HEK293 (cell line): ENCODE data around the gene OR13J1.
A peak's percentile ranks its signal among the peaks of the same experiment; 100 is the strongest.

Experiments
- BCL11A ChIP-seq: fragments of 450-650 bp; formaldehyde crosslinking; IDR thresholded peaks from 2 replicates; pipeline ENCODE4 v1.5.1; 2016; ENCODE audit warnings: low read depth, missing biosample characterization, missing genetic modification characterization
- GLIS1 ChIP-seq: fragments of 450-650 bp; formaldehyde crosslinking; IDR thresholded peaks from 2 replicates; pipeline ENCODE4 v1.5.1; 2016; ENCODE audit warnings: missing biosample characterization, missing genetic modification characterization
- GLIS2 ChIP-seq: fragments of 450-650 bp; formaldehyde crosslinking; IDR thresholded peaks from 2 replicates; pipeline ENCODE4 v1.5.1; 2016; ENCODE audit warnings: missing biosample characterization, missing genetic modification characterization
- PRDM1 ChIP-seq: fragments of 450-650 bp; formaldehyde crosslinking; IDR thresholded peaks from 2 replicates; pipeline ENCODE4; 2016; ENCODE audit warnings: missing biosample characterization, missing genetic modification characterization
- SCRT1 ChIP-seq: fragments of 450-650 bp; formaldehyde crosslinking; IDR thresholded peaks from 2 replicates; pipeline ENCODE4 v1.5.1; 2016; ENCODE audit warnings: missing biosample characterization, missing genetic modification characterization, borderline replicate concordance
- SP7 ChIP-seq: fragments of 450-650 bp; formaldehyde crosslinking; IDR thresholded peaks from 2 replicates; pipeline ENCODE4 v1.5.1; 2016; ENCODE audit warnings: missing biosample characterization, missing genetic modification characterization
- TCF7L2 ChIP-seq: IDR thresholded peaks from 2 replicates; pipeline ENCODE4 v1.6.1; 2011; ENCODE audit warnings: low read depth, mild to moderate bottlenecking, inconsistent platforms, low read length, moderate library complexity, borderline replicate concordance
- TRIM28 ChIP-seq: IDR thresholded peaks from 2 replicates; pipeline ENCODE4 v1.6.1; 2011; ENCODE audit warnings: low read length, control low read depth, borderline replicate concordance
- YY1 ChIP-seq: fragments of 450-650 bp; formaldehyde crosslinking; IDR thresholded peaks from 2 replicates; pipeline ENCODE4 v1.5.1; 2018; ENCODE audit warnings: missing biosample characterization, missing genetic modification characterization
- ZBTB11 ChIP-seq: fragments of 450-650 bp; formaldehyde crosslinking; conservative IDR thresholded peaks from 2 replicates; pipeline ENCODE4 v1.5.1; 2016; ENCODE audit warnings: low read depth, missing biosample characterization, missing genetic modification characterization
- ZBTB21 ChIP-seq: fragments of 450-650 bp; formaldehyde crosslinking; IDR thresholded peaks from 2 replicates; pipeline ENCODE4 v1.5.1; 2017; ENCODE audit warnings: missing biosample characterization, missing genetic modification characterization
- ZBTB48 ChIP-seq: fragments of 450-650 bp; formaldehyde crosslinking; IDR thresholded peaks from 2 replicates; pipeline ENCODE4 v1.5.1; 2016; ENCODE audit warnings: missing biosample characterization, missing genetic modification characterization
- ZEB2 ChIP-seq: fragments of 450-650 bp; formaldehyde crosslinking; IDR thresholded peaks from 2 replicates; pipeline ENCODE4 v1.5.1; 2016; ENCODE audit warnings: missing biosample characterization, missing genetic modification characterization
- ZIC2 ChIP-seq: fragments of 450-650 bp; formaldehyde crosslinking; IDR thresholded peaks from 2 replicates; pipeline ENCODE4 v1.5.1; 2016; ENCODE audit warnings: missing biosample characterization, missing genetic modification characterization
- ZNF155 ChIP-seq: fragments of 450-650 bp; formaldehyde crosslinking; IDR thresholded peaks from 2 replicates; pipeline ENCODE4 v1.5.1; 2016; ENCODE audit warnings: missing biosample characterization, missing genetic modification characterization
- ZNF202 ChIP-seq: fragments of 450-650 bp; formaldehyde crosslinking; IDR thresholded peaks from 2 replicates; pipeline ENCODE4 v1.5.1; 2016; ENCODE audit warnings: missing biosample characterization, missing genetic modification characterization, borderline replicate concordance
- ZNF211 ChIP-seq: fragments of 450-650 bp; formaldehyde crosslinking; IDR thresholded peaks from 2 replicates; pipeline ENCODE4 v1.5.1; 2016; ENCODE audit warnings: low read depth, missing biosample characterization, missing genetic modification characterization
- ZNF248 ChIP-seq: fragments of 450-650 bp; formaldehyde crosslinking; IDR thresholded peaks from 2 replicates; pipeline ENCODE4 v1.5.1; 2017; ENCODE audit warnings: missing biosample characterization, missing genetic modification characterization
- ZNF292 ChIP-seq: fragments of 450-650 bp; formaldehyde crosslinking; IDR thresholded peaks from 2 replicates; pipeline ENCODE4 v1.5.1; 2016; ENCODE audit warnings: low read depth, missing biosample characterization, missing genetic modification characterization, borderline replicate concordance
- ZNF362 ChIP-seq: fragments of 450-650 bp; formaldehyde crosslinking; IDR thresholded peaks from 2 replicates; pipeline ENCODE4 v1.5.1; 2016; ENCODE audit warnings: missing biosample characterization, missing genetic modification characterization
- ZNF404 ChIP-seq: fragments of 450-650 bp; formaldehyde crosslinking; IDR thresholded peaks from 2 replicates; pipeline ENCODE4 v1.5.1; 2017; ENCODE audit warnings: missing biosample characterization, missing genetic modification characterization
- ZNF514 ChIP-seq: fragments of 450-650 bp; formaldehyde crosslinking; IDR thresholded peaks from 2 replicates; pipeline ENCODE4 v1.5.1; 2016; ENCODE audit warnings: missing biosample characterization, missing genetic modification characterization
- ZNF560 ChIP-seq: fragments of 450-650 bp; formaldehyde crosslinking; IDR thresholded peaks from 2 replicates; pipeline ENCODE4 v1.5.1; 2017; ENCODE audit warnings: missing biosample characterization, missing genetic modification characterization, borderline replicate concordance
- ZNF639 ChIP-seq: fragments of 450-650 bp; formaldehyde crosslinking; IDR thresholded peaks from 2 replicates; pipeline ENCODE4 v1.5.1; 2016; ENCODE audit warnings: missing biosample characterization, missing genetic modification characterization
- ZNF654 ChIP-seq: fragments of 450-650 bp; formaldehyde crosslinking; IDR thresholded peaks from 2 replicates; pipeline ENCODE4 v1.5.1; 2016; ENCODE audit warnings: low read depth, missing biosample characterization, missing genetic modification characterization
- ZNF670 ChIP-seq: fragments of 450-650 bp; formaldehyde crosslinking; IDR thresholded peaks from 2 replicates; pipeline ENCODE4 v1.5.1; 2016; ENCODE audit warnings: missing biosample characterization, missing genetic modification characterization, low read depth
- ZNF707 ChIP-seq: fragments of 450-650 bp; formaldehyde crosslinking; IDR thresholded peaks from 2 replicates; pipeline ENCODE4 v1.5.1; 2016; ENCODE audit warnings: missing biosample characterization, missing genetic modification characterization
- ZNF843 ChIP-seq: fragments of 450-650 bp; formaldehyde crosslinking; IDR thresholded peaks from 2 replicates; pipeline ENCODE4 v1.5.1; 2016; ENCODE audit warnings: missing biosample characterization, missing genetic modification characterization
- ZXDB ChIP-seq: fragments of 450-650 bp; formaldehyde crosslinking; IDR thresholded peaks from 2 replicates; pipeline ENCODE4 v1.5.1; 2016; ENCODE audit warnings: missing biosample characterization, missing genetic modification characterization
- TF ChIP-seq, protein P1 (sequence below): fragments of 450-650 bp; formaldehyde crosslinking; IDR thresholded peaks from 2 replicates; pipeline ENCODE4 v1.5.1; 2016; ENCODE audit warnings: missing biosample characterization, missing genetic modification characterization
- TF ChIP-seq, protein P2 (sequence below): fragments of 450-650 bp; formaldehyde crosslinking; IDR thresholded peaks from 2 replicates; pipeline ENCODE4 v1.5.1; 2017; ENCODE audit warnings: missing biosample characterization, missing genetic modification characterization
- TF ChIP-seq, protein P3 (sequence below): fragments of 450-650 bp; formaldehyde crosslinking; IDR thresholded peaks from 2 replicates; pipeline ENCODE4 v1.5.1; 2016; ENCODE audit warnings: missing biosample characterization, missing genetic modification characterization

Gene OR13J1

DNA sequence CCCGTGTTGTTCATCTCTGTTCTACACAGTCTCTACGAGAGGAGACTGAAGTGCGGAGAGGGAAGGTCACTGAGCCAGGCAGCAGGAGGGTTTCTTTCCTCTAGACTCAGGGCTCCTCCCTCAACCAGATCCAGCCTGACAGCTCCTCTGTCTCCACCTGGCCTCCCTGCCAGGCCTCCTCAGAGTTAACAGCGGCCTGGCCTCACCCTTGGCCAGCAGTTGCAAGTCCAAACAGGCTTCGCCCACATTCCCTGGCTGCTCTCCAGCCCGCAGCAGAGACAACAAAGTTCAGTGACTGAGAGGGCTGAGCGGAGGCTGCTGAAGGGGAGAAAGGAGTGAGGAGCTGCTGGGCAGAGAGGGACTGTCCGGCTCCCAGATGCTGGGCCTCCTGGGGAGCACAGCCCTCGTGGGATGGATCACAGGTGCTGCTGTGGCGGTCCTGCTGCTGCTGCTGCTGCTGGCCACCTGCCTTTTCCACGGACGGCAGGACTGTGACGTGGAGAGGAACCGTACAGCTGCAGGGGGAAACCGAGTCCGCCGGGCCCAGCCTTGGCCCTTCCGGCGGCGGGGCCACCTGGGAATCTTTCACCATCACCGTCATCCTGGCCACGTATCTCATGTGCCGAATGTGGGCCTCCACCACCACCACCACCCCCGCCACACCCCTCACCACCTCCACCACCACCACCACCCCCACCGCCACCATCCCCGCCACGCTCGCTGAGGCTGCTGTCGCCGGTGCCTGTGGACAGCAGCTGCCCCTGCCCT, 35.9 kb upstream of the OR13J1 start, which contains the start of gene HRCT1 (continued):
- no peak for TF ChIP-seq ZNF670 (tag by site-specific recombination)
- no peak for TF ChIP-seq ZNF211 (tag by site-specific recombination)
- 0 out of 2 replicates have a peak, but pooled peaks have one; percentile 25 for TF ChIP-seq ZXDB (tag by site-specific recombination)
- TF ChIP-seq ZNF639, result no peak
- no peak for TF ChIP-seq ZNF202 (tag by site-specific recombination)
- TF ChIP-seq, protein P1, sequence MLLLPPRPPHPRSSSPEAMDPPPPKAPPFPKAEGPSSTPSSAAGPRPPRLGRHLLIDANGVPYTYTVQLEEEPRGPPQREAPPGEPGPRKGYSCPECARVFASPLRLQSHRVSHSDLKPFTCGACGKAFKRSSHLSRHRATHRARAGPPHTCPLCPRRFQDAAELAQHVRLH, result no peak
- TF ChIP-seq ZNF292 (tag by site-specific recombination), result no peak
- TF ChIP-seq ZNF843 (tag by site-specific recombination), result no peak
- TF ChIP-seq ZNF514 (tag by site-specific recombination), result no peak
- TF ChIP-seq ZNF362 (tag by site-specific recombination), result no peak
- TF ChIP-seq, protein P2, sequence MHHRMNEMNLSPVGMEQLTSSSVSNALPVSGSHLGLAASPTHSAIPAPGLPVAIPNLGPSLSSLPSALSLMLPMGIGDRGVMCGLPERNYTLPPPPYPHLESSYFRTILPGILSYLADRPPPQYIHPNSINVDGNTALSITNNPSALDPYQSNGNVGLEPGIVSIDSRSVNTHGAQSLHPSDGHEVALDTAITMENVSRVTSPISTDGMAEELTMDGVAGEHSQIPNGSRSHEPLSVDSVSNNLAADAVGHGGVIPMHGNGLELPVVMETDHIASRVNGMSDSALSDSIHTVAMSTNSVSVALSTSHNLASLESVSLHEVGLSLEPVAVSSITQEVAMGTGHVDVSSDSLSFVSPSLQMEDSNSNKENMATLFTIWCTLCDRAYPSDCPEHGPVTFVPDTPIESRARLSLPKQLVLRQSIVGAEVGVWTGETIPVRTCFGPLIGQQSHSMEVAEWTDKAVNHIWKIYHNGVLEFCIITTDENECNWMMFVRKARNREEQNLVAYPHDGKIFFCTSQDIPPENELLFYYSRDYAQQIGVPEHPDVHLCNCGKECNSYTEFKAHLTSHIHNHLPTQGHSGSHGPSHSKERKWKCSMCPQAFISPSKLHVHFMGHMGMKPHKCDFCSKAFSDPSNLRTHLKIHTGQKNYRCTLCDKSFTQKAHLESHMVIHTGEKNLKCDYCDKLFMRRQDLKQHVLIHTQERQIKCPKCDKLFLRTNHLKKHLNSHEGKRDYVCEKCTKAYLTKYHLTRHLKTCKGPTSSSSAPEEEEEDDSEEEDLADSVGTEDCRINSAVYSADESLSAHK (tag by site-specific recombination), result no peak; the same call in 1 of the 2 replicates
- TF ChIP-seq BCL11A, result no peak
- no peak for TF ChIP-seq ZEB2 (tag by site-specific recombination)
- TF ChIP-seq GLIS2 (tag by site-specific recombination), result peak; percentile 23; the same call in 1 of the 2 replicates
- peak; percentile 69 for TF ChIP-seq ZBTB48 (tag by site-specific recombination)
- peak; percentile 76 for TF ChIP-seq SP7 (tag by site-specific recombination)
- TF ChIP-seq, protein P3, sequence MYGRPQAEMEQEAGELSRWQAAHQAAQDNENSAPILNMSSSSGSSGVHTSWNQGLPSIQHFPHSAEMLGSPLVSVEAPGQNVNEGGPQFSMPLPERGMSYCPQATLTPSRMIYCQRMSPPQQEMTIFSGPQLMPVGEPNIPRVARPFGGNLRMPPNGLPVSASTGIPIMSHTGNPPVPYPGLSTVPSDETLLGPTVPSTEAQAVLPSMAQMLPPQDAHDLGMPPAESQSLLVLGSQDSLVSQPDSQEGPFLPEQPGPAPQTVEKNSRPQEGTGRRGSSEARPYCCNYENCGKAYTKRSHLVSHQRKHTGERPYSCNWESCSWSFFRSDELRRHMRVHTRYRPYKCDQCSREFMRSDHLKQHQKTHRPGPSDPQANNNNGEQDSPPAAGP, result no peak
- TF ChIP-seq ZNF155 (tag by site-specific recombination), result no peak
- TF ChIP-seq TCF7L2, result no peak
- TF ChIP-seq PRDM1, result no peak
- TF ChIP-seq ZNF404 (tag by site-specific recombination), result no peak
- no peak for TF ChIP-seq ZNF654 (tag by site-specific recombination)
- no peak for TF ChIP-seq ZNF560 (tag by site-specific recombination)
- no peak for TF ChIP-seq TRIM28
- no peak for TF ChIP-seq SCRT1 (tag by site-specific recombination)
- peak; percentile 96 for TF ChIP-seq GLIS1
- no peak for TF ChIP-seq ZBTB21 (tag by site-specific recombination)
- no peak for TF ChIP-seq ZBTB11 (tag by site-specific recombination)
- no peak for TF ChIP-seq ZNF248 (tag by site-specific recombination)
- TF ChIP-seq YY1 (tag by site-specific recombination), result no peak
- no peak for TF ChIP-seq ZNF707 (tag by site-specific recombination)
- peak; percentile 42 for TF ChIP-seq ZIC2 (tag by site-specific recombination)
